ENCODE data around the gene LRRC8C.

GRCh38 chr1:89753761-89754160, 120.8 kb downstream of the LRRC8C start:
- TF ChIP-seq JUND (IDR thresholded peaks at IDR 0.05; ENCODE audit: low read depth, low read length): no peak
- no peak for TF ChIP-seq EZH2 (IDR thresholded peaks at IDR 0.05; ENCODE audit: borderline replicate concordance, control insufficient read depth, low read depth, low read length)
- no peak for TF ChIP-seq RAD21 (IDR thresholded peaks at IDR 0.05; ENCODE audit: insufficient read depth, low read depth, low read length)
- no peak for TF ChIP-seq TBL1XR1 (IDR thresholded peaks at IDR 0.05; ENCODE audit: low read depth, low read length)
- TF ChIP-seq ATF2 (IDR thresholded peaks at IDR 0.05; ENCODE audit: low read length): no peak
- no peak for TF ChIP-seq CTCF (IDR thresholded peaks at IDR 0.05 in 2 of 3, conservative IDR thresholded peaks at IDR 0.05 in 1 of 3; ENCODE audit: control insufficient read depth in 2 of 3, extremely low read depth in 1 of 3, insufficient read depth in 1 of 3, low read depth in 3 of 3, low read length in 3 of 3)
- no peak for TF ChIP-seq SKIL (IDR thresholded peaks at IDR 0.05; ENCODE audit: low read depth, poor library complexity, severe bottlenecking)
- TF ChIP-seq NRF1 (conservative IDR thresholded peaks at IDR 0.05; ENCODE audit: low read depth, low read length): no peak
- TF ChIP-seq PKNOX1 (IDR thresholded peaks at IDR 0.05): no peak
- TF ChIP-seq NFIC (IDR thresholded peaks at IDR 0.05; ENCODE audit: low read depth, low read length): no peak
- TF ChIP-seq NFXL1 (IDR thresholded peaks at IDR 0.05; ENCODE audit: borderline replicate concordance): no peak
- no peak for TF ChIP-seq JUNB (IDR thresholded peaks at IDR 0.05)
- TF ChIP-seq RUNX3 (IDR thresholded peaks at IDR 0.05; ENCODE audit: low read length): no peak
